ENCODE measurements around the gene AP2A2.
A peak's percentile ranks its signal among the peaks of the same experiment; 100 is the strongest.
"Not testable (repeated sequence)": the region's sequence is repeated elsewhere in the genome, so short reads cannot be mapped to it uniquely, and the experiment has no call there.

Gene AP2A2

GRCh38 chr11:954392-955153, 28.9 kb downstream of the AP2A2 start:
- DNase-seq (no peak), ATAC-seq (no peak)

GRCh38 chr11:955154-956063, 29.7 kb downstream of the AP2A2 start:
- ATAC-seq, result no peak
- no peak for DNase-seq

- DNase-seq (no peak), ATAC-seq (no peak)
Observed at GRCh38 chr11:957212-957920, 31.7 kb downstream of the AP2A2 start.

GRCh38 chr11:958101-958500, 32.4 kb downstream of the AP2A2 start:
- no peak for DNase-seq
- no peak for ATAC-seq

- no peak for ATAC-seq
Observed at GRCh38 chr11:959027-959426, 33.4 kb downstream of the AP2A2 start.

GRCh38 chr11:959608-960007, 33.9 kb downstream of the AP2A2 start:
- DNase-seq (no peak), ATAC-seq (no peak)

More at GRCh38 chr11:959027-959426, 33.4 kb downstream of the AP2A2 start:
- DNase-seq, result no peak

GRCh38 chr11:961310-961920, 35.7 kb downstream of the AP2A2 start:
- not testable (repeated sequence) for DNase-seq, ATAC-seq

GRCh38 chr11:961921-962320, 36.3 kb downstream of the AP2A2 start:
- DNase-seq (no peak), ATAC-seq (no peak)

GRCh38 chr11:962688-963087, 37.0 kb downstream of the AP2A2 start:
- no peak for DNase-seq
- ATAC-seq, result no peak

- ATAC-seq, result no peak
- DNase-seq, result no peak
Observed at GRCh38 chr11:963852-964251, 38.2 kb downstream of the AP2A2 start.

- ATAC-seq (peak; percentile 30), DNase-seq (no peak)
Observed at GRCh38 chr11:965206-965775, 39.6 kb downstream of the AP2A2 start.

GRCh38 chr11:967995-968751, 42.5 kb downstream of the AP2A2 start:
- DNase-seq, result no peak
- no peak for ATAC-seq

GRCh38 chr11:968822-969221, 43.2 kb downstream of the AP2A2 start:
- no peak for ATAC-seq
- DNase-seq, result no peak

- no peak for DNase-seq
Observed at GRCh38 chr11:969651-970205, 44.1 kb downstream of the AP2A2 start.

GRCh38 chr11:970319-970871, 44.7 kb downstream of the AP2A2 start:
- DNase-seq (peak; percentile 24), ATAC-seq (peak; percentile 34)

More at GRCh38 chr11:969651-970205, 44.1 kb downstream of the AP2A2 start:
- no peak for ATAC-seq

GRCh38 chr11:971092-971690, 45.5 kb downstream of the AP2A2 start:
- DNase-seq (no peak), ATAC-seq (no peak)

- no peak for ATAC-seq
- DNase-seq, result no peak
Observed at GRCh38 chr11:971731-972365, 46.2 kb downstream of the AP2A2 start.

GRCh38 chr11:972523-973211, 47.0 kb downstream of the AP2A2 start:
- ATAC-seq (no peak), DNase-seq (no peak)

GRCh38 chr11:973237-973636, 47.6 kb downstream of the AP2A2 start:
- no peak for ATAC-seq
- DNase-seq, result no peak

Measured in stimulated activated naive CD8-positive, alpha-beta T cell treated with anti-CD3 and anti-CD28 coated beads, Interleukin-15, Interleukin-2, amounts not matched to agents 100 U/mL and 50 U/mL, for 24 hours (primary cell).